ENCODE data around the gene NR2E1. TPM values are rescaled to one million over a fixed set of nuclear protein-coding genes. Genes with fewer than 3 reads are reported as not detected.
A peak's percentile ranks its signal among the peaks of the same experiment; 100 is the strongest.

Gene NR2E1
- not detected for polyA plus RNA-seq (2013, experiment 1 of 2)
- not detected for polyA plus RNA-seq (2013, experiment 2 of 2)

DNA sequence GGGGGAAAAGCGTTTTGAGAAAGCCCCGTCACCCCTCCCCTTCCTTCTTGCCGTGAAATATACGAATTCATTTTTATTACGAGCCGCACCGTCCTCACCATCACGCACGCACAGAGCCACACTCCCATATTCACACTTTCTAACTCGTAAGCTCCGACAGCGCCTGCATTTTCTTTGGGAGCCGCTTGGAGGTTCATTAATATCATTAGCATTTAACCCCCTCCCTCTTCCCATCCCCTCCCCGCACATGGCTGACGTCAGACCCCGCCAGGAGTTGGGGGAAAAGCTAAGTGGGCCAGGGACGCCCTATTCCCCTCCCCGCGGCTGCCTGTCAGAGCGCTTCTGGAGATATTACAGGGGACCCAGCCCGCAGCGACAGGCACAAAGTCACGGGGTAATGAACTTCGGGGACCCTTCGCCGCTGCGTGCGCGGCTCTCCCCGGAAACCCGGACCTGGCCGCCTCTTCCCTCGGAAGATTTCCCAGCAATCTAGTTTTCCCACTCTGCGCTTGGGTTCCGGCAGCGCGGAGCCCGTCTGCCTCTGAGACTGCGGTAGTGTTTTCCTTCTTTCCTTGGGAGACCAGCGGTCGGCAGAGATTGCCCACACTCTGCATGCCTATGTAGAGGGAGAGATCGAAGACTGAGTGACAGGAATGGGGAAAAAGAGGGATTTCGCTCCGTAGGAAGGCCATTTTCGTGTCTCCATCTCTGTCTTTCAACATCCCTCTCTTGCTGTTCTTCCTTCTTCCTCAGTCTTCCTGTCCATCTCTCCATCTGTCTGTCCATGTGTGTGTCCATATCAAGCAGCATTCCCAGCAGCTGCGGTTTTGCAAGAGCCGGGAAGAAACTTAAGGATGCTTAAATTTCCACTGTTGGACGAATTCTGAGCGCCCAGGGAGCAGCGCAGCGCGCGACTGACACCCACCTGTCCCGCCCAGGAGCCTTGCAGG, at the start of gene NR2E1:
TSS of gene NR2E1 (plus strand) at position 309 of the 950 bp plus-strand sequence. CDS start 744 bp downstream, outside the sequence.
- H3K18ac ChIP-seq (ENCODE audit: low read depth in 1 of 2, low read length in 2 of 2): no peak within 1 kb of the TSS

DNA sequence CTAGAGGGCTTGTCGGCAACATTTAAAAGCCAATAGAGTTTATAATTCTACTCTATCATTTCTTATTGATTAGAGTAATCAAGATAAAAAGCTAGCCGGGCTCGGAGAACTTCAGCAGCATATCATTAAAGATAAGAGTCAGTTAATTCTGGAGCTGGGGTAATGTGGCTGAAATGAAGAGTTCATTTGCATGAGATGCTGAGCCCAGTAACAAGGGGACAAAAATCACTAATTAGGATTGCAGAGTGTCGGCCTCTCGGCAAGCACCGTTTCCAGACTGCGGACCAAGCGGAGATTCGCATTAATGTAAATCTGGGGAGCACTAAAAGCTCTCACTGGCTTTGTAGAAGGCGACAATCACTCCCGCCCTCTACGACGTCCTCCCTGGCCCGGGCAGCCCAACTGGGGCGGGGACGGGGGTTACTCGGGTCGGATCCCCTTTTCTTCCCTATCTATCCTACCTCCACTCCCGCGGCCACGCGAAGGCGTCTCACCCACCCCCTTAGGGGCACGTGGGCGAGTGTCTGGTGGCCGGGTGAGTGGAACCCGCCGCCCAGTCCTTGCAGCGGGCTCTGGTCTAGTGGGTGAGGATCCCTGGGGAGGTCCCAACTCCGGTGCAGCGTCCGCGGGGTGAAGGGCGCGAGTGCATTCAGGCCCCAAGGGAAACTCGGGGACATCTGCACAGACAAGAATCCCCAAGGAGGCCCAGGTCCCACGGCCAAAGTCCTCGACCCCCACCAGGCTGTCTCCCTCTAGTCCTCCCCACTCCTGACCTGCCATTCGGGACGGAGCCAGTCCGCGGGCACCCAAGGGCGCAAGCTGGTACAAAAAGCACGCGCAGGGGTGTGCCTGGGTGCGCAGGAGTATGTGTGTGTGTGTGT, 49.0 kb upstream of the NR2E1 start:
- no peak overlapping the region for H2BK12ac ChIP-seq (ENCODE audit: low read length in 2 of 2)
- H2BK15ac ChIP-seq (ENCODE audit: low read depth, poor library complexity, severe bottlenecking): no peak overlapping the region
- no peak overlapping the region for H3K9ac ChIP-seq (ENCODE audit: low read length)
- no peak overlapping the region for H3K18ac ChIP-seq (ENCODE audit: low read depth in 1 of 2, low read length in 2 of 2)
- H3K4me3 ChIP-seq (ENCODE audit: insufficient read depth in 1 of 2, low read depth in 1 of 2, low read length in 2 of 2): peak overlapping the region; percentile 12 to 81
- WGBS: 6% methylated on average over 41 of the region's 46 CpGs
- DNase-seq: no peak
- H2BK5ac ChIP-seq (ENCODE audit: low read depth, low read length, poor library complexity, severe bottlenecking): no peak overlapping the region
- H4K8ac ChIP-seq (ENCODE audit: low read length): no peak overlapping the region
- H3K36me3 ChIP-seq (ENCODE audit: control insufficient read depth in 1 of 2, insufficient read depth in 2 of 2, low read depth in 1 of 2, low read length in 2 of 2): no peaks in the 10 kb centered on the region
- no peak overlapping the region for H2AK5ac ChIP-seq (ENCODE audit: low read length, severe bottlenecking)
- no peak overlapping the region for H2AFZ ChIP-seq (ENCODE audit: low read depth, low read length)
- no peak overlapping the region for H4K91ac ChIP-seq (ENCODE audit: low read length)
- H3K4me2 ChIP-seq (ENCODE audit: low read length, poor library complexity, severe bottlenecking): no peak overlapping the region
- H3K23ac ChIP-seq (ENCODE audit: low read length in 2 of 2): peak overlapping the region in 1 of 2 experiments; percentile 86
- peak overlapping the region in 1 of 2 experiments; percentile 30 for H3K14ac ChIP-seq (ENCODE audit: low read length in 2 of 2)
- no peaks in the 10 kb centered on the region for H3K9me3 ChIP-seq (ENCODE audit: control insufficient read depth, low read length)
- H3K27ac ChIP-seq (ENCODE audit: low read length, poor library complexity, severe bottlenecking): no peak overlapping the region
- peaks cover 86 to 93% of the 10 kb centered on the region in 2 experiments for H3K27me3 ChIP-seq (ENCODE audit: control insufficient read depth in 1 of 2, insufficient read depth in 1 of 2, low read length in 2 of 2)
- H2BK120ac ChIP-seq (ENCODE audit: low read depth, low read length): no peak overlapping the region
- peaks cover 40% of the 10 kb centered on the region for H3K4me1 ChIP-seq (ENCODE audit: control insufficient read depth, insufficient read depth, low read depth, low read length)
- H3K4ac ChIP-seq (ENCODE audit: low read depth in 1 of 2, low read length in 2 of 2): no peak overlapping the region
- H3K79me1 ChIP-seq (replicated peaks; ENCODE audit: low read length, poor library complexity, severe bottlenecking): no peaks in the 10 kb centered on the region

More for the DNA sequence above, at the start of gene NR2E1:
- Histone ChIP-seq H3K79me1 (replicated peaks; ENCODE audit: low read length, poor library complexity, severe bottlenecking) (no peaks in the 10 kb centered on the region), H4K91ac (ENCODE audit: low read length) (no peak within 1 kb of the TSS), H4K8ac (ENCODE audit: low read length) (no peak within 1 kb of the TSS), H2AK5ac (ENCODE audit: low read length, severe bottlenecking) (no peak within 1 kb of the TSS), H3K4ac (ENCODE audit: low read depth in 1 of 2, low read length in 2 of 2) (no peak within 1 kb of the TSS), H3K9me3 (ENCODE audit: control insufficient read depth, low read length) (peaks cover 4% of the 10 kb centered on the region), H3K4me2 (ENCODE audit: low read length, poor library complexity, severe bottlenecking) (peak within 1 kb of the TSS; percentile 35), H2BK15ac (ENCODE audit: low read depth, poor library complexity, severe bottlenecking) (peak within 1 kb of the TSS; percentile 8), H2BK5ac (ENCODE audit: low read depth, low read length, poor library complexity, severe bottlenecking) (no peak within 1 kb of the TSS), H2AFZ (ENCODE audit: low read depth, low read length) (no peak within 1 kb of the TSS), H3K27me3 (ENCODE audit: control insufficient read depth in 1 of 2, insufficient read depth in 1 of 2, low read length in 2 of 2) (peaks cover 100% of the 10 kb centered on the region in 2 experiments), H2BK12ac (ENCODE audit: low read length in 2 of 2) (no peak within 1 kb of the TSS), H3K36me3 (ENCODE audit: control insufficient read depth in 1 of 2, insufficient read depth in 2 of 2, low read depth in 1 of 2, low read length in 2 of 2) (no peaks in the 10 kb centered on the region), H3K23ac (ENCODE audit: low read length in 2 of 2) (peak within 1 kb of the TSS in 1 of 2 experiments; percentile 14), H3K14ac (ENCODE audit: low read length in 2 of 2) (no peak within 1 kb of the TSS), H3K27ac (ENCODE audit: low read length, poor library complexity, severe bottlenecking) (no peak within 1 kb of the TSS), H3K4me1 (ENCODE audit: control insufficient read depth, insufficient read depth, low read depth, low read length) (peaks cover 47% of the 10 kb centered on the region), H3K9ac (ENCODE audit: low read length) (no peak within 1 kb of the TSS), H2BK120ac (ENCODE audit: low read depth, low read length) (no peak within 1 kb of the TSS), H3K4me3 (ENCODE audit: insufficient read depth in 1 of 2, low read depth in 1 of 2, low read length in 2 of 2) (no peak within 1 kb of the TSS)
- 3% methylated on average over 45 of the region's 54 CpGs for WGBS
- no peak for DNase-seq

DNA sequence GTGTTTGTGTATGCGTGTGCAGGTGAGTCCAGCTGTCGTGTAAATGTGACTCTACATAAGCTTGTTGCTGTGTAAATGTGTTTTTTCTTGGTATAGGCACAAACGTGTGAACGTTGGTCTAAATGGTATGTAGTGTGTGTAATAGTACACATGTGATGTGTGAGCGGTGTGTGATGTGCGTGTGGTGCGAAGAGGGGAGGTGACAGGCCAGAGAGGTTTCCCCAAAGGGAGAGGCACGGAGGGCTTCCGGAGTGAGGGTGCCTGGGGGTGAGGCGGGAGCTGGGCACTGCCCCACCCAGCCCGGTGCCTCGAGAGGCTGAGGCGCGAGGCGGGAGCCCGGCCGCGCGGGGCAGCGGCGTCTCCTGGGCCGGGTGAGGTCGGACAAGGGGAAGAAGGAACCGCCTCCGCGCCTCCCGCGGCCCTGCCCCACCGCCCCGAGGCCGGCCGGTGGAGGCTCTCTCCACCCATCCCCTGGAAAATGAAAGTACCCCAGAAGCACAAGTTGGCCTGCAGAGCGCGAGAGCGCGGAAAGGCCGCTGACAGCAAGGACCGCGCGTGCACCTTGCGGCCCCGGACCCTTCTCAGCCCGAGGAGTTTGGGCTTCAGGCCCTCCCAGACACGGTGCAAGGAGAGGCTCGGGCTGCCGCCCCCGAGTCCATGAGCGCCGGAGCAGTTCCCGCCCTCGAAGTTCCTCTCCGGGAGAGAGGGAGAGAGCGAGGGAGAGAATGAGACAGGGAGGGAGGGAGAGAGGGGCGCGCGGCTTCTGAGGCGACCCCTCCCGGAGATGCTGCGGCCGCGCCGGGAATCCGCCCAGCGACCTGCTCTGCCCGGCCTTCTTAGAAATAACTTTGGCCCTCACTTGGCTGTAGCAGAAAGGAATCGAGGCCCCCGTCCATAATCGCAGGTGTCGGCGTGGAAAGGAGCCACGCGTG, 48.1 kb upstream of the NR2E1 start:
- Histone ChIP-seq H3K4me1 (ENCODE audit: control insufficient read depth, insufficient read depth, low read depth, low read length) (peaks cover 40% of the 10 kb centered on the region), H3K4me2 (ENCODE audit: low read length, poor library complexity, severe bottlenecking) (peak overlapping the region; percentile 92), H3K36me3 (ENCODE audit: control insufficient read depth in 1 of 2, insufficient read depth in 2 of 2, low read depth in 1 of 2, low read length in 2 of 2) (no peaks in the 10 kb centered on the region), H4K91ac (ENCODE audit: low read length) (no peak overlapping the region), H3K9me3 (ENCODE audit: control insufficient read depth, low read length) (no peaks in the 10 kb centered on the region), H3K79me1 (replicated peaks; ENCODE audit: low read length, poor library complexity, severe bottlenecking) (no peaks in the 10 kb centered on the region), H3K18ac (ENCODE audit: low read depth in 1 of 2, low read length in 2 of 2) (no peak overlapping the region), H2BK12ac (ENCODE audit: low read length in 2 of 2) (no peak overlapping the region), H2BK5ac (ENCODE audit: low read depth, low read length, poor library complexity, severe bottlenecking) (no peak overlapping the region), H2AK5ac (ENCODE audit: low read length, severe bottlenecking) (no peak overlapping the region), H2BK120ac (ENCODE audit: low read depth, low read length) (peak overlapping the region; percentile 13), H3K27ac (ENCODE audit: low read length, poor library complexity, severe bottlenecking) (no peak overlapping the region), H3K23ac (ENCODE audit: low read length in 2 of 2) (peak overlapping the region in 1 of 2 experiments; percentile 86), H3K4ac (ENCODE audit: low read depth in 1 of 2, low read length in 2 of 2) (no peak overlapping the region), H3K4me3 (ENCODE audit: insufficient read depth in 1 of 2, low read depth in 1 of 2, low read length in 2 of 2) (peak overlapping the region; percentile 60 to 81), H2BK15ac (ENCODE audit: low read depth, poor library complexity, severe bottlenecking) (no peak overlapping the region), H2AFZ (ENCODE audit: low read depth, low read length) (peak overlapping the region; percentile 31), H3K14ac (ENCODE audit: low read length in 2 of 2) (peak overlapping the region in 1 of 2 experiments; percentile 30), H3K27me3 (ENCODE audit: control insufficient read depth in 1 of 2, insufficient read depth in 1 of 2, low read length in 2 of 2) (peaks cover 85 to 94% of the 10 kb centered on the region in 2 experiments), H4K8ac (ENCODE audit: low read length) (no peak overlapping the region), H3K9ac (ENCODE audit: low read length) (no peak overlapping the region)
- DNase-seq: peak; percentile 57
- WGBS: 2% methylated on average over 49 of the region's 72 CpGs

Measured in mesenchymal stem cell (in vitro differentiated cells and primary cell).